ENCODE results near the gene RNF215.

RNF215 gene

DNA sequence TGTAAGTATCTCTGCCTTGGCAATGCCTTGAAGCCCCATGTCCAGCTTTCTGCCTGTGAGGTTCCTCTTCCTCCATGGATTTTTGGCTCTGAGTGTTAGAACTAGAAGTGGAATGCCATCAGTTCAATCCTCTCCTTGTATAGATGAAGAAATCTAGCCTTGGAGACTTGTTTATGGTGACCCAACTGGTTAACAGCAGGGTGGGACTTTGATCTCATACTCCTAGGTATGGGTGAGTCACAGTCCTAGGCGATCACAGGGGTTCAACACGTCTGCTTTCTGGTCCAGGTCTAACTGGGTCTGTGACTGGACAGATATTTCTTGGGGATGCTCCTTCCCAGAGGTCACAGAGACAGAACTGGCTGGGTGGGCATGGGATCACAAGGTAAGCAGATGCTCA lies 29.2 kb upstream of the RNF215 start:
- no peak overlapping the region for H3K4me3 ChIP-seq (replicated peaks; ENCODE audit: insufficient read depth, low read length)
- no peaks in the 10 kb centered on the region for H3K27me3 ChIP-seq (ENCODE audit: insufficient read depth, poor library complexity, severe bottlenecking)
- no peak overlapping the region for H3K27ac ChIP-seq (replicated peaks)
- TF ChIP-seq SPI1 (IDR thresholded peaks at IDR 0.05; ENCODE audit: borderline replicate concordance, low read depth) (no peak), GABPA (IDR thresholded peaks at IDR 0.05; ENCODE audit: low read depth) (no peak), POLR2AphosphoS5 (IDR thresholded peaks at IDR 0.05; ENCODE audit: low read depth) (no peak)
- TF ChIP-seq, protein P1, sequence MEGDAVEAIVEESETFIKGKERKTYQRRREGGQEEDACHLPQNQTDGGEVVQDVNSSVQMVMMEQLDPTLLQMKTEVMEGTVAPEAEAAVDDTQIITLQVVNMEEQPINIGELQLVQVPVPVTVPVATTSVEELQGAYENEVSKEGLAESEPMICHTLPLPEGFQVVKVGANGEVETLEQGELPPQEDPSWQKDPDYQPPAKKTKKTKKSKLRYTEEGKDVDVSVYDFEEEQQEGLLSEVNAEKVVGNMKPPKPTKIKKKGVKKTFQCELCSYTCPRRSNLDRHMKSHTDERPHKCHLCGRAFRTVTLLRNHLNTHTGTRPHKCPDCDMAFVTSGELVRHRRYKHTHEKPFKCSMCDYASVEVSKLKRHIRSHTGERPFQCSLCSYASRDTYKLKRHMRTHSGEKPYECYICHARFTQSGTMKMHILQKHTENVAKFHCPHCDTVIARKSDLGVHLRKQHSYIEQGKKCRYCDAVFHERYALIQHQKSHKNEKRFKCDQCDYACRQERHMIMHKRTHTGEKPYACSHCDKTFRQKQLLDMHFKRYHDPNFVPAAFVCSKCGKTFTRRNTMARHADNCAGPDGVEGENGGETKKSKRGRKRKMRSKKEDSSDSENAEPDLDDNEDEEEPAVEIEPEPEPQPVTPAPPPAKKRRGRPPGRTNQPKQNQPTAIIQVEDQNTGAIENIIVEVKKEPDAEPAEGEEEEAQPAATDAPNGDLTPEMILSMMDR (IDR thresholded peaks at IDR 0.05; ENCODE audit: insufficient read depth, low read length), result no peak
- TF ChIP-seq, protein P2, sequence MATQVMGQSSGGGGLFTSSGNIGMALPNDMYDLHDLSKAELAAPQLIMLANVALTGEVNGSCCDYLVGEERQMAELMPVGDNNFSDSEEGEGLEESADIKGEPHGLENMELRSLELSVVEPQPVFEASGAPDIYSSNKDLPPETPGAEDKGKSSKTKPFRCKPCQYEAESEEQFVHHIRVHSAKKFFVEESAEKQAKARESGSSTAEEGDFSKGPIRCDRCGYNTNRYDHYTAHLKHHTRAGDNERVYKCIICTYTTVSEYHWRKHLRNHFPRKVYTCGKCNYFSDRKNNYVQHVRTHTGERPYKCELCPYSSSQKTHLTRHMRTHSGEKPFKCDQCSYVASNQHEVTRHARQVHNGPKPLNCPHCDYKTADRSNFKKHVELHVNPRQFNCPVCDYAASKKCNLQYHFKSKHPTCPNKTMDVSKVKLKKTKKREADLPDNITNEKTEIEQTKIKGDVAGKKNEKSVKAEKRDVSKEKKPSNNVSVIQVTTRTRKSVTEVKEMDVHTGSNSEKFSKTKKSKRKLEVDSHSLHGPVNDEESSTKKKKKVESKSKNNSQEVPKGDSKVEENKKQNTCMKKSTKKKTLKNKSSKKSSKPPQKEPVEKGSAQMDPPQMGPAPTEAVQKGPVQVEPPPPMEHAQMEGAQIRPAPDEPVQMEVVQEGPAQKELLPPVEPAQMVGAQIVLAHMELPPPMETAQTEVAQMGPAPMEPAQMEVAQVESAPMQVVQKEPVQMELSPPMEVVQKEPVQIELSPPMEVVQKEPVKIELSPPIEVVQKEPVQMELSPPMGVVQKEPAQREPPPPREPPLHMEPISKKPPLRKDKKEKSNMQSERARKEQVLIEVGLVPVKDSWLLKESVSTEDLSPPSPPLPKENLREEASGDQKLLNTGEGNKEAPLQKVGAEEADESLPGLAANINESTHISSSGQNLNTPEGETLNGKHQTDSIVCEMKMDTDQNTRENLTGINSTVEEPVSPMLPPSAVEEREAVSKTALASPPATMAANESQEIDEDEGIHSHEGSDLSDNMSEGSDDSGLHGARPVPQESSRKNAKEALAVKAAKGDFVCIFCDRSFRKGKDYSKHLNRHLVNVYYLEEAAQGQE (IDR thresholded peaks at IDR 0.05; ENCODE audit: insufficient replicate concordance, low read depth), result no peak
- no peak for DNase-seq (ENCODE audit: low read depth in 1 of 2, low spot score in 1 of 2)

DNA sequence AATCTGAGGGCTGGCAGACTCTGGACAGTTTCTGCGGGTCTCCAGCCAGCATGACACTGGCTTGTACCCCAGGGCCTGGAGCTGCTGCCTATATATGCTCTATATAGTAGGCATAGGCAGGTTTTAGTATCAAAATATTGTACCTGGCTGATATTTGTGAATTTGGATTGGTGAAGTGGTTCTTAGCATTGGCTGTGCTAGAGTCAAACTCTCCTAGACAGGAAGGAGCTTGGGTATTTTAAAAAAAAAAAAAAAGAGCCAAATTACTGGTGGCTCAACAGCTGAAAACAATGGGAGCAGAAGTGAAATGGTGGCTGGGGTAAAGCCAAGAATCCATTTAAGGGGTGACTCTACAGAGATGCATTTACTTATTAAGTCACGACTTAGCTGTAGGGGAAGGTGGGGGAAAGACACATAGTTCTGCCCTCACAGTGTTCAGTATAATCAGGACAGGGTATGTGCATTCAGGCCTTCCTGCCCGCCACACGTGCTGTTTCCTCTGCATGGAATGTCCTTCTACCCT lies 27.4 kb upstream of the RNF215 start:
- no peaks in the 10 kb centered on the region for H3K27me3 ChIP-seq (ENCODE audit: insufficient read depth, poor library complexity, severe bottlenecking)
- TF ChIP-seq, protein P2 (IDR thresholded peaks at IDR 0.05; ENCODE audit: insufficient replicate concordance, low read depth), result no peak
- TF ChIP-seq SPI1 (IDR thresholded peaks at IDR 0.05; ENCODE audit: borderline replicate concordance, low read depth) (no peak), GABPA (IDR thresholded peaks at IDR 0.05; ENCODE audit: low read depth) (no peak), POLR2AphosphoS5 (IDR thresholded peaks at IDR 0.05; ENCODE audit: low read depth) (no peak)
- TF ChIP-seq, protein P1 (IDR thresholded peaks at IDR 0.05; ENCODE audit: insufficient read depth, low read length), result no peak
- H3K4me3 ChIP-seq (replicated peaks; ENCODE audit: insufficient read depth, low read length), result no peak overlapping the region

DNA sequence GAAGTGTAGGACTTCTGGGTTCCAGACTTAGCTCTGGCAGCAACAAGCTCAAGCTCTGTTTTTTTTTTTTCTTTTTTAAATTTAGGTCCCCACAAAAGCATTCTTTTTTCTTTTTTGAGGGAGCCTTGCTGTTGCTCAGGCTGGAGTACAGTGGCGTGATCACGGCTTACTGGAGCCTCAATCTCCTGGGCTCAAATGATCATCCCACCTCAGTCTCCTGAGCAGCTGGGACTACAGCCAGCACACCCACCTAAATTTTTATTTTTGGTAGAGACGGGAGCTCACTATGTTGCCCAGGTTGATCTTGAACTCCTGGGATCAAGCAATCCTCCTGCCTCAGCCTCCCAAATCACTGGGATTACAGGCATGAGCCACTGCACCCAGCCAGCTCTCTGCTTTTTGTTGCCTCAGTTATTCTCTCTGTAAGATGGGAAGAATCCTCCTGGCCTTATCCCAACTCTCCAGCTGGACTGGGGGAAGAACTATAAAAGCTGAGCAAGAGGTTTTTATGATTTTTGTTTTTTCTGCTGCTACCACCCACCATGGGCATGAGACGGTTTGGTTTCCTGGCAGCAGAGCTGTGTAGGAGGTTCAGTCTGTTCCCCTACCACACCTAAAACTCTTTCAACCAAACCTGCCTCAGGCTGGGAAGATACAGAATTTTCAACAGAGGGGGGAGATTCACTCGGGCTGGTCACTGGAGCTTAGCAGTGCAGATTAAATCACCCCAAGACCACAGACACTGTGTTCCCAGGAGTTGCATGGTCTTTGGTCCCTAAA lies 26.7 kb upstream of the RNF215 start:
- TF ChIP-seq SPI1 (IDR thresholded peaks at IDR 0.05; ENCODE audit: borderline replicate concordance, low read depth) (no peak), GABPA (IDR thresholded peaks at IDR 0.05; ENCODE audit: low read depth) (no peak), POLR2AphosphoS5 (IDR thresholded peaks at IDR 0.05; ENCODE audit: low read depth) (no peak)
- TF ChIP-seq, protein P1 (IDR thresholded peaks at IDR 0.05; ENCODE audit: insufficient read depth, low read length), result no peak
- TF ChIP-seq, protein P2 (IDR thresholded peaks at IDR 0.05; ENCODE audit: insufficient replicate concordance, low read depth), result no peak
- no peak overlapping the region for H3K27ac ChIP-seq (replicated peaks)
- no peak overlapping the region for H3K4me3 ChIP-seq (replicated peaks; ENCODE audit: insufficient read depth, low read length)
- DNase-seq (ENCODE audit: low read depth in 1 of 2, low spot score in 1 of 2), result no peak
- H3K27me3 ChIP-seq (ENCODE audit: insufficient read depth, poor library complexity, severe bottlenecking), result no peaks in the 10 kb centered on the region

More for the DNA sequence above, 27.4 kb upstream of the RNF215 start:
- H3K27ac ChIP-seq (replicated peaks), result no peak overlapping the region
- DNase-seq (ENCODE audit: low read depth in 1 of 2, low spot score in 1 of 2), result no peak

Data from HL-60 (cell line).